ENCODE measurements around the gene JHY. TPM values are rescaled to one million over a fixed set of nuclear protein-coding genes. Genes with fewer than 3 reads are reported as not detected.
A peak's percentile ranks its signal among the peaks of the same experiment; 100 is the strongest.

Gene JHY
- 1 to 10 TPM; 2.9 to 3.1 TPM for total RNA-seq

DNA sequence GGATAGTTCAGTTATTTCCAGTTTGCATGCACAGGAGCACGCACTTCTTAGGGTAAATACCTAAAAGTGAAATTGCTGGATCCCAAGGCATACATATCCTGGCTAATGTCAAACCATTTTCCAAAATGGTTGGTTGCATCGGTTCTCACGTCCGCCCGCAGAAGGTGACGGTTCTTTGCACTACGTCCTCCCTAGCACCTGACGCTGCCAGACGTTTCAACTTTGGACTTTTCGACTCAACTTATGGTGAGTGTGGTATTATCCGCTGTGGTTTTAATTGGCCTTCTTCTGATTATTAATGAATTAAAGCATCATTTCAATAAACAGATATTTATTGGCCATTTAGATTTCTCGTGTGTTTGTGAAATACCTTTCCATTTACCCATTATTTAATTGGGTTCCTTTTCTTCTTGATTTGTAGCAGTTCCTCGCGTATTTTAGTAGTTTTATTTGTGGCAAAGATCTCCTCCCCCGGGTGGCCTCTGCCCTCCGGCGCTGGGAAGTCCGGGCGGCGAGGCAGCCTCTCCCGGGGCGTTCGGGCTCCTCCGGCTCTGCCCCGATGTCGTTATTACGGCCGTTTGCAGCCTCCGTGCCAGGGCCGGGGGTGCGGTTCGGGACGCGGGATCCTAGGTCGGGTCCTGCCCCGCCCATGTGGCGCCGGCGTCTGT lies at the start of gene JHY:
TSS of gene JHY (plus strand) at position 571 of the 668 bp plus-strand sequence. CDS start 3,091 bp downstream, outside the sequence.
- POLR2A ChIA-PET, result no interaction called here
- Mint-ChIP-seq H3K4me1 (peaks cover 28% of the 10 kb centered on the region), H3K4me3 (peak within 1 kb of the TSS; percentile 76), H3K27ac (peak within 1 kb of the TSS; percentile 86), H3K36me3 (ENCODE audit: low read depth) (peaks cover 6% of the 10 kb centered on the region), H3K9me3 (no peaks in the 10 kb centered on the region), H3K27me3 (peaks cover 19% of the 10 kb centered on the region)
- no peak for DNase-seq
- CTCF ChIA-PET, result no interaction called here

DNA sequence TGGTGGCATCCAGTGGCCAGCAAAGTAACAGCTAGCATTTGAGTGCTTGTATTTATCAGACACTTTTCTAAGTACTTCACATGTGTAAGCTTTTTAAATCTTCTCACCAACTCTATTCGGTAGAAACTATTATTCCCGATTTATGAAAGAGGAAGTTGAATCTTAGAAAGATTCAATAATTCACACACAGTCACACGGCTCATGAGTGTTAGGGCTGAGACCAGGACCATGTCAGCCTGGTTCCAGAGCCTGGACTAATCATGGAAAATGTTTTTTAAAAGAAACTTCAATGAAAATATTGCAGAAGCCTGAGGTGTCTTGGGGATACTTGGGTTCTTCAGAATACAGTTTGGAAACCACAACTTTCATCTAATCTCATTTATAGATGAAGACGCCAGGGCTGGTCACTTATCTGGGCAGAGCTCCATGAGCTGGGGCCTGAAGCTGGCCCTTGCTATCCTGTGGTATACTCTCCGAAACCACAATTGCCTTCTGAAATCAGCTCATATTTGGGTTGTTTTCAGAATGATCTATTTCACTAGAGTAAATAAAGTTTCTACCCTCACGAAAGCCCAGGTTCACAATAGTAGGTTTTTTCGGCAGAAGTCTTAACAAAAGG lies 48.6 kb upstream of the JHY start:
- ChIA-PET POLR2A (no interaction called here), CTCF (interaction anchor here (1.0 to 1.9 kb wide), 3 partner anchors 8 to 20 kb away, joined by 3 to 5 read pairs (median 4); no protein-coding TSS in a partner anchor)
- Mint-ChIP-seq H3K27ac (no peak overlapping the region), H3K36me3 (ENCODE audit: low read depth) (no peaks in the 10 kb centered on the region), H3K4me1 (peaks cover 7% of the 10 kb centered on the region), H3K4me3 (no peak overlapping the region), H3K9me3 (no peaks in the 10 kb centered on the region), H3K27me3 (peaks cover 7% of the 10 kb centered on the region)
- DNase-seq, result no peak

DNA sequence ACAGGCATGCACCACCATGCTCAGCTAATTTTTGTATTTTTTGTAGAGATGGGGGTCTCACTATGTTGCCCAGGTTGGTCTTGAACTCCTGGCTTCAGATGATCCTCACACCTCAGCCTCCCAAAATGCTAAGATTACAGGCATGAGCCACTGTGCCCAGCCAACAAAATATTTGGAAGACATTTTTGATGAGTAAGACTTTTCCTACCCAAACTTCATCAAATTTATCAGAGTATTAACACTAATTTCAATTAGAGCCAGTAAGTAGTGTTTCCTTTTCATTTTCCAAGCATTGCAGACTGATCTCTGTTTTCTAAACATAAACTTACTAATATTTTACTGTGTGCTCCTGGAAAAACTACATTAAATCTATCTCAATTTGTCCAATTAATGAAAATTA lies 45.6 kb upstream of the JHY start:
- no peak overlapping the region for H3K27ac Mint-ChIP-seq
- H3K27me3 Mint-ChIP-seq, result peaks cover 7% of the 10 kb centered on the region
- DNase-seq, result no peak
- H3K9me3 Mint-ChIP-seq, result no peaks in the 10 kb centered on the region
- POLR2A ChIA-PET, result no interaction called here
- H3K36me3 Mint-ChIP-seq (ENCODE audit: low read depth), result no peaks in the 10 kb centered on the region
- H3K4me1 Mint-ChIP-seq, result peaks cover 7% of the 10 kb centered on the region
- H3K4me3 Mint-ChIP-seq, result no peak overlapping the region
- CTCF ChIA-PET, result no interaction called here

DNA sequence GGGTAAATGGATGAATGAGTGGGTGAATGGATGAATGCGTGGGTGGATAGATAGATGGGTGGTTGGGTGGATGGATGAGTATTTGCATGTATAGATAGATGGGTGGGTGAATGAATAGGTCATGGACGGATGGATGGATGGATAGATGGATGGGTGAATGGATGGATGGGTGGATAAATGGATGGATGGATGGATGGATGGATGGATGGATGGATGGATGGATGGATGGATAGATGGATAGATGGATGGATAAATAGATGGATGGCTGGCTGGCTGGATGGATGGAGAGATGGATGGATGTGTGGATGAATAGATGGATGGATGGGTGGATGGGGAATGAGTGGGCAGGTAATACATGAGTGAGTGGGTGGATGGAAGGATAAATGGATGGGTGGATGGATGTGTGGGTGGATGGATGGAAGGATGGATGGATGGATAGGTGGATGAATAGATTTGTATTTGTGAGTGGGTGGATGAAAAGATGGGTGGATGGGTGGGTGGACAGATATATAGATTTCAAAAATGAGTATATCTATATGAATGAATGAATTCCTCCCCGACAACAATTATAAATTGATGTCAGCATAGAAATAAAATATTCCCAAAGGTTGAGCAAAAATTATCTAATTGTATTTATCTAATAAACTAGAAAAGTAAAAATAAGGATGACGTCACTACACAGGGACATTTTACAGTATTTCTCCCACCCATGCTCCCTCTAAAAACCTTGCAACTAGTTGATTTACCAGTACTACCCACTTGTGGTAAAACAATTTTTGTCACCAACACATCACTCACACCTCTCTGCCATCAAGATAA lies 44.8 kb upstream of the JHY start:
- Mint-ChIP-seq H3K4me1 (peaks cover 11% of the 10 kb centered on the region), H3K9me3 (no peaks in the 10 kb centered on the region), H3K4me3 (no peak overlapping the region), H3K27me3 (peaks cover 7% of the 10 kb centered on the region), H3K36me3 (ENCODE audit: low read depth) (no peaks in the 10 kb centered on the region), H3K27ac (no peak overlapping the region)
- POLR2A ChIA-PET, result no interaction called here
- CTCF ChIA-PET, result no interaction called here
- DNase-seq, result no peak

DNA sequence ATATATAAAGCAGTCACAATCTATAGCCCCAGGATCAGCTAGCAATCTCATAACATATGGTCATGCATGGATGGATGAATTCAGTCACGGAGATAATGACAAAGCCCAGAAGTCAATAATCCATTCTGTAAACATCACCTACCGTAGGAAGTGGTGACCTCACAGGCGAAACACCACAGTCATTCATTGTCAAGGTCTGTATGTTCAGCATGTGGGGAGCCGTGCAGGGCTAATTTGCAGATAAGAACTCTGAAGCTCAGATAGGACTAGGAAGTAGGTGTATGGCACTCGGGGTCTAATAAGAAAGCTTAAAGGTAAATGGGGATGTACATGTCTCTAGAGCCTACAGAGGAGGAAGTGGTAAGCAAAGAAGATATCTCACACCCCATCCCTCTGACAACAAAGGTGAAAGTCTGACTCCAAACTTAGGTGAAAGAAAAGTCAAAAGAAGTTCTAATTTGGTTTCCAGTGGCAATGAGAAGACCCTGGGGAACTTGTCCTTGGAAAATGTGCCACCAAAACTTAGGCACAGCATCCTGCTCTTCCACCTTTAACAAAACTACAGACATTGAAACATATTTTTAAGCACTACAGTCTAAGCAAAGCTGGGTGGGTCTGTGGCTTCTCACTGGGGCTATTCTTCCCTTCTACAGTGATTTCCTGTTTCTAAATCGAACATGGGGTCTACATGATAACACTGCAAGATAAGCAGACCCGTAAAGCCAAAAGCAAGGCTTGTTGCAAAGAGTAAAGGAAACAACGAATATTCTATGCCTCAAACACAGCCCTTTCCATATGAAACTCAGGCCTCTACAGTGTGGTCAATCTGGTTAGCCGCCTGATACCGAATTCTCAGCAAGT lies 39.0 kb upstream of the JHY start:
- Mint-ChIP-seq H3K27me3 (peaks cover 2% of the 10 kb centered on the region), H3K27ac (peak overlapping the region; percentile 85), H3K4me3 (peak overlapping the region; percentile 26), H3K4me1 (peaks cover 33% of the 10 kb centered on the region), H3K9me3 (peaks cover 3% of the 10 kb centered on the region), H3K36me3 (ENCODE audit: low read depth) (no peaks in the 10 kb centered on the region)
- POLR2A ChIA-PET, result interaction anchor here (0.7 kb wide), 1 partner anchor 8 kb away, joined by 4 read pairs; no protein-coding TSS in a partner anchor
- CTCF ChIA-PET, result interaction anchor here (0.5 to 2.2 kb wide), 3 partner anchors 10 to 197 kb away, joined by 3 to 10 read pairs (median 4); no protein-coding TSS in a partner anchor
- peak; percentile 55 for DNase-seq

DNA sequence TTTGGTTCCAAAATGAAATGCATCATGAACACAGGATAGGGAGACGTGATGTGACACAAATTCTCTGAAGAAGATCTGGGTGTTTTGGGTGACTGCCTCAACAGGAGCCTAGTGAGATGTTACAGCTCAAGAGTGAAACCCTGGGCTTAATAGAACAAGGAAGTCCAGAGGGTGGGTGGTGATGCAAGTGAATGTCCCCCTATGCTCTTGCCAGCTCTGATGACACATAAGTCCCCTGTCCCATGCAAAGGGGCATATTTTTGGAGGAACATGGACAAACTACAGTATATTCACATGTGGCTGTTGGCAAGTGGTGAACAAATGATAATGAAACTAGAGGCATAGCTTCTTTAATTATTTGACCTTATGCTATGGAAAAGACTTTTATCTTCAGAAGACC lies 35.1 kb upstream of the JHY start:
- ChIA-PET POLR2A (no interaction called here), CTCF (no interaction called here)
- Mint-ChIP-seq H3K4me3 (no peak overlapping the region), H3K36me3 (ENCODE audit: low read depth) (no peaks in the 10 kb centered on the region), H3K4me1 (peaks cover 50% of the 10 kb centered on the region), H3K27ac (no peak overlapping the region), H3K9me3 (peaks cover 3% of the 10 kb centered on the region), H3K27me3 (peaks cover 2% of the 10 kb centered on the region)
- no peak for DNase-seq

DNA sequence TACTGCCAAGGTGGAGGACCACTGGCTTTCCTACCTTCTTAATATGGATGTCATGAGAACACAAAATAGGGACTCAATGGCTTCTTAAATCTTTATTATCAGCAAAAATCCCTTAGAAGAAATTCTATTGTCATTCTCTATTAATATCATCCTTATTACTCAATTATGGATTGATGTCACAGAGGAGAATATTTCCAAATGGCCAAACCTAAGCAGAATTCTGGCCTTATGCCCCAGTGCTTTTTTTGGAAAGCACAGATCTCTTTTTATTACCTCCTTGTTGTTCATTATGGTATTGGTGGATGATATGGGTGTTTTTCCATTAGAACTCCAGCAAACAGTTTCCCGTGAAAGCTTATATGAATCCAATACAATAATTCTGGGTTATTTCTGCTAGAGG lies 34.4 kb upstream of the JHY start:
- Mint-ChIP-seq H3K4me3 (no peak overlapping the region), H3K27ac (no peak overlapping the region), H3K4me1 (peaks cover 47% of the 10 kb centered on the region), H3K27me3 (peaks cover 2% of the 10 kb centered on the region), H3K36me3 (ENCODE audit: low read depth) (no peaks in the 10 kb centered on the region), H3K9me3 (no peaks in the 10 kb centered on the region)
- DNase-seq, result no peak
- POLR2A ChIA-PET, result no interaction called here
- CTCF ChIA-PET, result no interaction called here

DNA sequence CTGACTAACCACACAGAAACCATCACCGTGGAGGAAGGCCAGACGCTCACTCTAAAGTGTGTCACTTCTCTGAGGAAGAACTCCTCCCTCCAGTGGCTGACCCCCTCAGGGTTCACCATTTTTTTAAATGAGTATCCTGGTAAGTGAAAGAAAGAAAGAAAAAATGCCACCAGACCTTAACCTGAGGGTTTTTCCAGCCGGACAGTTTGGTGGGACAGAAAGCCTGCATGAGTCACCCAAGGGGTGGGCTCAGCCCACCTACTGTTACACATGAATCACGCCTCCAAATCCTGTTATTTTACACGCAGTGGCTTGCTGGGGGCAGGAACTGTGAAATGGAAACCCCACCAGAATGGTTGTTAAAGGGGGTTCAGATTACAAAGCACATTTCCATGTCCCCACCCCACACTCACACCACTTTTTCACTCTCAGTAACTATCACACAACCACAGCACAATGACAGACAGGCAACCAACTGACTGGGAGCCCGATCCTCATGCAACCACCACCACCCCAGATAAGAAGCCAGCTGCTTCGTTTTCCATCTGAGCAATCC lies 32.4 kb upstream of the JHY start:
- Mint-ChIP-seq H3K27me3 (peaks cover 2% of the 10 kb centered on the region), H3K27ac (no peak overlapping the region), H3K36me3 (ENCODE audit: low read depth) (no peaks in the 10 kb centered on the region), H3K9me3 (no peaks in the 10 kb centered on the region), H3K4me3 (no peak overlapping the region), H3K4me1 (peaks cover 29% of the 10 kb centered on the region)
- DNase-seq, result no peak
- ChIA-PET CTCF (interaction anchor here (0.7 kb wide), 1 partner anchor 54 kb away, joined by 3 read pairs; no protein-coding TSS in a partner anchor), POLR2A (no interaction called here)

DNA sequence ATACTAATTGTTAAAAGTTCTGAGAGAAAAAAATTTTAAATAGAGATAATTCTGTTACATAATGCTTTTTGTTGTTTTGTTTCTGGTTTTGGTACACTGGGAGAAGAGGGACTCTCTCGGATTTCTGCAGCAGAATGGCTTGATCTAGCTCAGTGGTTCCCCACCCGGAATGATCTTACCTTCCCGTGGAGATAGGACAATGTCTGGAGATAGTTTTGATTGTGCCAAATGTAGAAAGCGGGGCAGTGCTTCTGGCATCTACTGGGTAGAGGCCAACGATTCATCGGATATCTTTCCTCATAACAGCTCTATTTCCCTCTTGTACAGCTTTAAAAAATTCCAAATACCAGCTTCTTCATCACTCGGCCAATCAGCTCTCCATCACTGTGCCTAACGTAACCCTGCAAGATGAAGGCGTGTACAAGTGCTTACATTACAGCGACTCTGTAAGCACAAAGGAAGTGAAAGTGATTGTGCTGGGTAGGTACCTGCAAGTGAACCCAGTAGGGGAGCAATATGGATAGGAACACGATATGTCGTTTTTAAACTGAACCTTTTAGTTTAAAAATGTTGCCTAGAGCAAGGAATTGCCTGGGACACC lies 31.1 kb upstream of the JHY start:
- DNase-seq, result peak; percentile 60
- Mint-ChIP-seq H3K36me3 (ENCODE audit: low read depth) (no peaks in the 10 kb centered on the region), H3K27me3 (peaks cover 2% of the 10 kb centered on the region), H3K27ac (peak overlapping the region; percentile 87), H3K4me1 (peaks cover 31% of the 10 kb centered on the region), H3K4me3 (peak overlapping the region; percentile 44), H3K9me3 (no peaks in the 10 kb centered on the region)
- CTCF ChIA-PET, result interaction anchor here (0.7 to 1.6 kb wide), 4 partner anchors 38 to 271 kb away, joined by 3 to 10 read pairs (median 3); no protein-coding TSS in a partner anchor
- POLR2A ChIA-PET, result interaction anchor here (0.7 kb wide), 1 partner anchor 8 kb away, joined by 4 read pairs; no protein-coding TSS in a partner anchor

DNA sequence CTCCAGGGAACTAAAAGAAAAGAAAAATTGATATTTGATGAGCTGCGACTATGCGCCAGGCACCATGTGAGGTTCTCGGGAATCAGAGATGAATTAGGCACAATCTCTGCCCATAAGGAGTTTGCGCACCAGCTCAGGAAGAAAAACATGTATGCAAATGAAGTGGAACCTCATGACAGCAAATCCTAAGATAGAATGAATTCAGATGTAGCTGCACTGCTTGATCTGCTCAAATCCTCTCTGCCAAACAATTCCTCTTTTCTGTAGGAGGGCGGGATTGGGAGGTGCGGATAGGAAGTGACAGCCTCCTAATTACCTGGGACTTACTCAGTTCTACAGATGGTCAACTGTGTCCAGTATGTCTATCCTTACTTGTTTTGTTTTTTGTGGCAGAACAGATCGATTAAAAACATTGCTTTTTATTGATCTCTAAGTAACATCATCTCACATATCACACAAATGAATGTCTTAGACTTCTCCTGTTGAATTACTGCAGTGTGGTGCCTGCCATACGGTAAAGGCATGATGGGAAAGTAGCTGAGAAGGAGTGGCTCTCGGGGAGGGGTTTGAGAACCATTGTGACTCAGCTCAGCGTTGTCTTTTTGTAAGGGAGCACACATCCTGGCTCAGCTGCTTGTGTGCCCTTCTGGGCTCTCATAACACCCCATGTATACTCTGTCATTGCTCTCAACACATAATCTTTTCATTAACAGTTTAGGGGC lies 30.3 kb upstream of the JHY start:
- ChIA-PET CTCF (interaction anchor here (0.6 to 2.2 kb wide), 11 partner anchors 45 to 348 kb away, joined by 3 to 10 read pairs (median 3); no protein-coding TSS in a partner anchor), POLR2A (no interaction called here)
- Mint-ChIP-seq H3K27me3 (no peaks in the 10 kb centered on the region), H3K36me3 (ENCODE audit: low read depth) (no peaks in the 10 kb centered on the region), H3K4me3 (peak overlapping the region; percentile 44), H3K4me1 (peaks cover 33% of the 10 kb centered on the region), H3K27ac (peak overlapping the region; percentile 87), H3K9me3 (no peaks in the 10 kb centered on the region)
- peak; percentile 29 for DNase-seq

DNA sequence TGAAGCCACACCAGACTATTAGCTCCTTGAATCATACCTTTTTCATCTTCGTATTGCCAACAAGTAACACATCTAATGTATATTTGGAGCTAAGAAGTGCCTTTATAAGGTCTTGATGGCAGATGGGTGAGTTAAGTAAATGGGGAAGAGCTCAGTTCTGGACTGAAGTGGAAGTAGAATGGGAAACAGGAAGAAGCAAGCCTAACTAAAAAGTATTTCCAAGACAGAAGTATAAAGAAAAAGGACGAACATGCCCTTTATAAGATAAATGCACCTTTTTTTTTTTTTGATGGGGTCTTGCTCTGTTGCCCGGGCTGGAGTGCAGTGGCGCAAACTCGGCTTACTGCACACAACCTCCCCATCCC lies 29.8 kb upstream of the JHY start:
- Mint-ChIP-seq H3K27ac (peak overlapping the region; percentile 87), H3K4me3 (no peak overlapping the region), H3K9me3 (no peaks in the 10 kb centered on the region), H3K27me3 (peaks cover 3% of the 10 kb centered on the region), H3K4me1 (peaks cover 32% of the 10 kb centered on the region), H3K36me3 (ENCODE audit: low read depth) (no peaks in the 10 kb centered on the region)
- CTCF ChIA-PET, result interaction anchor here (0.6 to 2.2 kb wide), 13 partner anchors 9 to 272 kb away, joined by 3 to 10 read pairs (median 4); no protein-coding TSS in a partner anchor
- DNase-seq, result no peak
- POLR2A ChIA-PET, result no interaction called here

Measured in activated CD4-positive, alpha-beta T cell treated with anti-CD3 and anti-CD28 coated beads, Interleukin-2, amount 10 ng/mL, durations not matched to agents 7 days and 5 days (primary cell).